Upper lobe of right lung (tissue), 1 donor: Measurements from ENCODE around the gene IDUA. TPM values are rescaled to one million over a fixed set of nuclear protein-coding genes. Genes with fewer than 3 reads are reported as not detected.

ENCODE experiments used
- ATAC-seq: fragments of 200-7000 bp; cut with Tn5 transposase; one replicate; pipeline ENCODE4 v1.9.1; 2020; ENCODE audit warnings: mild to moderate bottlenecking, moderate library complexity
- DNase-seq: peaks from one replicate; pipeline ENCODE4 v3.0.0-alpha.2; 2020
- H3K27ac ChIP-seq: fragments of 200-600 bp; one replicate; pipeline ENCODE4 v1.8.0; 2022
- H3K27me3 ChIP-seq: fragments of 200-600 bp; one replicate; pipeline ENCODE4 v1.8.0; 2022; ENCODE audit warnings: mild to moderate bottlenecking
- H3K36me3 ChIP-seq: fragments of 200-600 bp; one replicate; pipeline ENCODE4 v1.8.0; 2022
- H3K4me1 ChIP-seq: fragments of 200-600 bp; one replicate; pipeline ENCODE4 v1.8.0; 2022
- H3K4me3 ChIP-seq: fragments of 200-600 bp; one replicate; pipeline ENCODE4 v1.8.0; 2022; ENCODE audit warnings: mild to moderate bottlenecking
- H3K9me3 ChIP-seq: fragments of 200-600 bp; one replicate; pipeline ENCODE4 v1.8.0; 2022
- CTCF ChIP-seq: fragments of 200-600 bp; IDR thresholded peaks from one replicate; pipeline ENCODE4 v1.8.0; 2022; ENCODE audit warnings: antibody characterized with exemption
- intact Hi-C: fragments of 100-400 bp; cut with DNase I; formaldehyde crosslinking; loops from one replicate; pipeline ENCODE4 v1.11.0; 2022
- total RNA-seq: library from RNA; stranded (reverse); fragmentation: NEBNext Ultra II Directional; extraction: Animal tissue kit (Norgen Biotek cat#: 25700); gene quantifications from one replicate; pipeline ENCODE4 v1.2.1, GENCODE V29; 2021
- donor health status: DM: no; HTN: yes; CAD: no; lungs with severe emphysema.

The IDUA gene
- total RNA-seq, 1 donor from 2014 or later = 49.2 TPM

GRCh38 chr4:1022051-1022738 lies 35.4 kb downstream of the IDUA start:
- Histone ChIP-seq H3K4me1 (no peaks in the 10 kb centered on the region), H3K9me3 (no peaks in the 10 kb centered on the region), H3K4me3 (no peak overlapping the region), H3K27ac (no peak overlapping the region), H3K27me3 (no peaks in the 10 kb centered on the region), H3K36me3 (no peaks in the 10 kb centered on the region)
- intact Hi-C loops = no loop called here
- no peak for ATAC-seq
- DNase-seq = no peak
- no peak for TF ChIP-seq CTCF

DNA sequence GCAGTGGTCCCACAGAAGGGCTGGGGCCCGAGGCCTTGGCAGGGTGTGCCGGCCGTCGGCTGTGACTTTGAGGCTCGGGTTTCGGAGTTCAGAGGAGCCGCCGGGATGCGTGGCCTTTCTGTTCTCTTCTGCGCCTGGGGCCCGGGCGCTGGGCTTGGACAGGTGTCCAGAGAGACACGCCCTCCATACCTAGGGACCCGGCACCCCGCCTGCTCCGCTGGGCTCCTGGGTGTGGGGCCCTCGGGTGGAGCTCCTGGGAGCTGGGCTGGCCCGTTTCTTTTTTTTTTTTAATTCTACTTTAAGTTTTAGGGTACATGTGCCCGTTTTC lies 35.9 kb downstream of the IDUA start:
- intact Hi-C loops = no loop called here

GRCh38 chr4:1023075-1023640 lies 36.3 kb downstream of the IDUA start:
- no peak for TF ChIP-seq CTCF
- H3K36me3 ChIP-seq = no peaks in the 10 kb centered on the region
- ATAC-seq (no peak), DNase-seq (no peak)
- no peaks in the 10 kb centered on the region for H3K4me1 ChIP-seq
- no peaks in the 10 kb centered on the region for H3K9me3 ChIP-seq
- no peaks in the 10 kb centered on the region for H3K27me3 ChIP-seq
- intact Hi-C loops = no loop called here
- no peak overlapping the region for H3K4me3 ChIP-seq
- no peak overlapping the region for H3K27ac ChIP-seq

More for the DNA sequence above, 35.9 kb downstream of the IDUA start:
- H3K27me3 ChIP-seq = no peaks in the 10 kb centered on the region
- no peak for ATAC-seq
- no peaks in the 10 kb centered on the region for H3K4me1 ChIP-seq
- no peaks in the 10 kb centered on the region for H3K36me3 ChIP-seq
- no peak overlapping the region for H3K27ac ChIP-seq
- no peak for TF ChIP-seq CTCF
- no peak overlapping the region for H3K4me3 ChIP-seq
- DNase-seq = no peak
- H3K9me3 ChIP-seq = no peaks in the 10 kb centered on the region

- ATAC-seq (no peak), DNase-seq (no peak)
- intact Hi-C loops = no loop called here
- H3K4me3 ChIP-seq = no peak overlapping the region
- no peaks in the 10 kb centered on the region for H3K36me3 ChIP-seq
- no peaks in the 10 kb centered on the region for H3K4me1 ChIP-seq
- no peaks in the 10 kb centered on the region for H3K27me3 ChIP-seq
- H3K27ac ChIP-seq = no peak overlapping the region
- no peak for TF ChIP-seq CTCF
- H3K9me3 ChIP-seq = no peaks in the 10 kb centered on the region
Observed at GRCh38 chr4:1023895-1024740, 37.3 kb downstream of the IDUA start.

DNA sequence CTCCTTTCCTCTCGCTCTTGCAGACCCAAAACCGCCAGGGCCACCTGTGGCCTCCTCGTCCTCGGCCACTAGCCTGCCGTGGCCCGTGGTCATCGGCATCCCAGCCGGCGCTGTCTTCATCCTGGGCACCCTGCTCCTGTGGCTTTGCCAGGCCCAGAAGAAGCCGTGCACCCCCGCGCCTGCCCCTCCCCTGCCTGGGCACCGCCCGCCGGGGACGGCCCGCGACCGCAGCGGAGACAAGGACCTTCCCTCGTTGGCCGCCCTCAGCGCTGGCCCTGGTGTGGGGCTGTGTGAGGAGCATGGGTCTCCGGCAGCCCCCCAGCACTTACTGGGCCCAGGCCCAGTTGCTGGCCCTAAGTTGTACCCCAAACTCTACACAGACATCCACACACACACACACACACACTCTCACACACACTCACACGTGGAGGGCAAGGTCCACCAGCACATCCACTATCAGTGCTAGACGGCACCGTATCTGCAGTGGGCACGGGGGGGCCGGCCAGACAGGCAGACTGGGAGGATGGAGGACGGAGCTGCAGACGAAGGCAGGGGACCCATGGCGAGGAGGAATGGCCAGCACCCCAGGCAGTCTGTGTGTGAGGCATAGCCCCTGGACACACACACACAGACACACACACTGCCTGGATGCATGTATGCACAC lies 38.2 kb downstream of the IDUA start:
- ATAC-seq (no peak), DNase-seq (no peak)
- no peaks in the 10 kb centered on the region for H3K36me3 ChIP-seq
- H3K4me1 ChIP-seq = no peaks in the 10 kb centered on the region
- H3K4me3 ChIP-seq = no peak overlapping the region
- TF ChIP-seq CTCF = no peak
- no peak overlapping the region for H3K27ac ChIP-seq
- H3K27me3 ChIP-seq = no peaks in the 10 kb centered on the region
- no peaks in the 10 kb centered on the region for H3K9me3 ChIP-seq
- intact Hi-C loops = no loop called here
